Psoas muscle (tissue), 8 donors: Measurements from ENCODE around the gene MAN2A1. TPM values are rescaled to one million over a fixed set of nuclear protein-coding genes. Genes with fewer than 3 reads are reported as not detected.

Experiments used
- ATAC-seq, 4 donors: fragments of 200-7000 bp; cut with Tn5 transposase; one replicate each; pipeline ENCODE4 v1.9.1; 2020; ENCODE audit warnings: moderate library complexity in 3 of 4, mild to moderate bottlenecking in 2 of 4
- DNase-seq, 2 donors: peaks; one replicate each; pipeline ENCODE4 v3.0.0-alpha.2; 2020
- H3K27ac ChIP-seq: fragments of 200-600 bp; one replicate; pipeline ENCODE4 v1.8.0; 2022
- H3K27me3 ChIP-seq, 3 donors: fragments of 200-600 bp in 1 of 3; one replicate each; pipeline versions ENCODE4 v1.6.1 to v1.8.0; 2013 to 2022; ENCODE audit warnings: low read length in 2 of 3, mild to moderate bottlenecking in 2 of 3, moderate library complexity in 1 of 3; ENCODE audit not compliant: insufficient read depth in 3 of 3
- H3K36me3 ChIP-seq, 2 donors: fragments of 200-600 bp in 1 of 2; one replicate each; pipeline versions ENCODE4 v1.6.1 to v1.8.0; 2013 to 2022; ENCODE audit warnings: low read depth in 1 of 2, mild to moderate bottlenecking in 1 of 2, moderate library complexity in 1 of 2; ENCODE audit not compliant: insufficient read depth in 1 of 2
- H3K4me1 ChIP-seq: fragments of 200-600 bp; one replicate; pipeline ENCODE4 v1.8.0; 2022
- H3K4me3 ChIP-seq: fragments of 200-600 bp; one replicate; pipeline ENCODE4 v1.8.0; 2022; ENCODE audit warnings: mild to moderate bottlenecking
- H3K9me3 ChIP-seq: fragments of 200-600 bp; one replicate; pipeline ENCODE4 v1.8.0; 2022
- WGBS, 3 donors: extraction: QIAGEN DNeasy Blood & Tissue Kit; methylation state at CpG; one replicate each; pipeline versions ENCODE4 v1.1.6 to v1.1.7; 2013; 5-methylcytosine and 5-hydroxymethylcytosine counted together
- intact Hi-C, 2 donors: fragments of 100-400 bp; cut with DNase I; formaldehyde crosslinking; loops; one replicate each; pipeline versions ENCODE4 v1.11.0 to v1.14.2; 2022
- long read RNA-seq, 2 donors: library from polyadenylated mRNA; unstranded; transcript quantifications; one replicate each; pipeline ENCODE4 v2.0.0, GENCODE V29; 2021
- polyA plus RNA-seq, 3 donors: library from polyadenylated mRNA; stranded (reverse); fragments of 200-250 nt; gene quantifications; one replicate each; pipeline ENCODE4 v1.2.3, GENCODE V29; 2013
- total RNA-seq, 4 donors: library from RNA; stranded (reverse); fragmentation: NEBNext Ultra II Directional in 2 of 4; extraction: Animal tissue kit (Norgen Biotek cat#: 25700) in 2 of 4; gene quantifications; one replicate each; pipeline versions ENCODE4 v1.2.1 to v1.2.4, GENCODE V29; 2021 to 2023
- TF ChIP-seq, protein P1 (sequence below): fragments of 200-600 bp; IDR thresholded peaks from one replicate; pipeline ENCODE4 v1.8.0; 2022; ENCODE audit warnings: antibody characterized with exemption
- donor health status: healthy with polysubstance abuse.
- donor health status: DM: no; HTN: no; CAD: no; lungs with moderate emphysema.
- donor health status: Bipolar disorder and iron deficiency.
- donor health status: healthy.
- donor health status: DM: yes; HTN: yes; CAD: no.
- donor health status: DM: no; HTN: no; CAD: no.
- donor health status: DM: no; HTN: no; CAD: no.
- donor health status: DM: yes; HTN: yes; CAD: no.

Gene MAN2A1
- total RNA-seq (10 to 100 TPM; 12.8 to 18.3 (median 15.7) TPM), polyA plus RNA-seq (10 to 100 TPM in 1 of 3 donors, 1 to 10 TPM in 2; 4.2 to 10.3 (median 7.1) TPM)
- long read RNA-seq, donor 1, full-length matches to known transcripts = 4 of 9 reads
- long read RNA-seq, donor 1, partial matches to known transcripts = 2 of 9 reads
- long read RNA-seq, donor 1, other reads (novel, unspliced or antisense) = 3 of 9 reads
- long read RNA-seq, donor 2, full-length matches to known transcripts = 6 of 10 reads
- long read RNA-seq, donor 2, partial matches to known transcripts = 2 of 10 reads
- long read RNA-seq, donor 2, other reads (novel, unspliced or antisense) = 2 of 10 reads

DNA sequence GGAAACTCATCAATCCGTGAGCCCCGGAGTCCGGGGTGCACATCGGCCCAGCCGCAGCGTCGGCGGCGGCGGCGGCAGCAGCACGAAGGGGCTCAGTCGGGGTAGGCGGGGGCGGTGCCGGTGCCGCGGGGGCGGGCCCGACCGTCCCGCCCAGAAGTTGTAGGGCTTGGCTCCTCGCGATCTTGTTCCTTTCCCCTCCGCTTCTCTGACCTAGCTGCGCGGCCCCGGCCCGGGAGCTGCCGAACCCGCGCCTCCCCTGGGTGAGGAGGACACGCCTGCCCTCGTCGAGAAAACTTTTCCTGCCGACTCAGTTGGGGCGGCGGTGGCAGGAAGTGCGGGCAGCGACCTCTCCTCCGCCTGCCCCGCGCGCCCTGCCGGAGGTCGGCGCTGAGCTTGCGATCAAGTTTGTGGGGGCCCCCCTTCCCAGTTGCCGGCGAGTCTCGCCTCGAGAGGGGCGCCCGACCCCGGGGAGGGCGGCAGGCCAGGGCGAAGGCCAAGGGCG lies at the start of gene MAN2A1:
Gene MAN2A1, plus strand, starts transcription at position 188 of the 502 bp plus-strand sequence. CDS start 491 bp downstream, outside the sequence.
- intact Hi-C loops = loop anchor here (5.0 to 10.0 kb wide), 4 partner anchors 65 to 155 kb away; no protein-coding TSS in a partner anchor
- no peaks in the 10 kb centered on the region for H3K36me3 ChIP-seq
- H3K27ac ChIP-seq = peak within 1 kb of the TSS; percentile 95
- no peaks in the 10 kb centered on the region for H3K27me3 ChIP-seq
- DNase-seq = peak; percentile 81 to 86
- H3K4me1 ChIP-seq = peaks cover 34% of the 10 kb centered on the region
- ATAC-seq = peak; percentile 60 to 73 (median 67)
- WGBS, 3 donors = 0% methylated on average over 46 to 58 of the region's 58 CpGs
- peak within 1 kb of the TSS; percentile 96 for H3K4me3 ChIP-seq
- TF ChIP-seq, protein P1, sequence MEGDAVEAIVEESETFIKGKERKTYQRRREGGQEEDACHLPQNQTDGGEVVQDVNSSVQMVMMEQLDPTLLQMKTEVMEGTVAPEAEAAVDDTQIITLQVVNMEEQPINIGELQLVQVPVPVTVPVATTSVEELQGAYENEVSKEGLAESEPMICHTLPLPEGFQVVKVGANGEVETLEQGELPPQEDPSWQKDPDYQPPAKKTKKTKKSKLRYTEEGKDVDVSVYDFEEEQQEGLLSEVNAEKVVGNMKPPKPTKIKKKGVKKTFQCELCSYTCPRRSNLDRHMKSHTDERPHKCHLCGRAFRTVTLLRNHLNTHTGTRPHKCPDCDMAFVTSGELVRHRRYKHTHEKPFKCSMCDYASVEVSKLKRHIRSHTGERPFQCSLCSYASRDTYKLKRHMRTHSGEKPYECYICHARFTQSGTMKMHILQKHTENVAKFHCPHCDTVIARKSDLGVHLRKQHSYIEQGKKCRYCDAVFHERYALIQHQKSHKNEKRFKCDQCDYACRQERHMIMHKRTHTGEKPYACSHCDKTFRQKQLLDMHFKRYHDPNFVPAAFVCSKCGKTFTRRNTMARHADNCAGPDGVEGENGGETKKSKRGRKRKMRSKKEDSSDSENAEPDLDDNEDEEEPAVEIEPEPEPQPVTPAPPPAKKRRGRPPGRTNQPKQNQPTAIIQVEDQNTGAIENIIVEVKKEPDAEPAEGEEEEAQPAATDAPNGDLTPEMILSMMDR = no peak
- H3K9me3 ChIP-seq = no peaks in the 10 kb centered on the region

DNA sequence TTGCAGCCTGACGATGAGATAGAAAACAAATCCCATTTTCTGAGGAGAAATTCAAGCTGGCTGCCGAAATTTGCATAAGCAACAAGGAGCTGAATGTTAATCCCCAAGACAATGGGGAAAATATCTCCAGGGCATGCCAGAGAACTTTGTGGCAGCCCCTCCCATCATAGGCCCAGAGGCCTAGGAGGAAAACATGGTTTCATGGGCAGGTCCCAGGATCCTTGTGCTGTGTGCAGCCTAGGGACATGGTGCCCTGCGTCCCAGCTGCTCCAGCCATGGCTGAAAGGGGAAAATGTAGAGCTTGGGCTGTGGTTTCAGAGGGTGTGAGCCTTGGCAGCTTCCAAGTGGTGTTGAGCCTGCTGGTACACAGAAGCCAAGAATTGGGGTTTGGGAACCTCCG lies 48.8 kb upstream of the MAN2A1 start:
- Histone ChIP-seq H3K36me3 (no peaks in the 10 kb centered on the region), H3K9me3 (no peaks in the 10 kb centered on the region), H3K27ac (no peak overlapping the region), H3K4me1 (no peaks in the 10 kb centered on the region), H3K4me3 (no peak overlapping the region), H3K27me3 (no peaks in the 10 kb centered on the region)
- DNase-seq (no peak), ATAC-seq (no peak)
- TF ChIP-seq, protein P1 = no peak
- 94 to 95% (median 94%) methylated on average over 4 of the region's 4 CpGs for WGBS, 3 donors
- intact Hi-C loops = no loop called here

GRCh38 chr5:109643791-109644350 lies 45.9 kb upstream of the MAN2A1 start:
- TF ChIP-seq, protein P1 = no peak
- ATAC-seq = no peak

DNA sequence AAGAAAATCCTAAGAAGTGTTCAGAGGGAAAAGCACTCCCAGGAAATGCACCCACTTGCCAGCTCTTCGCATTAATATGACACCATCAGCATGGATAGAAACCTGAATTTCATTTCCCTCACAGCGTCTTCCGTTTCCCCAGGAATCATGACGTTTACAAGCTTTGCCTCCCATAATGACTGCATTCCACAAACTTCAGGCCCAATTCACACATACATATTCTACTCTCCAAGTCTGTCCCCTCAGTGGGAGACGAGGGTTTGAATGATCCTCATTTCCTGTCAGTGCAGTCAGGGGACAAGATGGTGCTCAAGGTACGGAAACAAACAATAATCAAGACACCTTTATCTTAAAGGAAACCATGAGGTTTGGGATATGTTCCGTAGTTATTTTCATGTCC lies 44.9 kb upstream of the MAN2A1 start:
- 73 to 80% (median 79%) methylated on average over 7 of the region's 7 CpGs for WGBS, 3 donors
- no peak overlapping the region for H3K4me3 ChIP-seq
- no peaks in the 10 kb centered on the region for H3K36me3 ChIP-seq
- H3K27me3 ChIP-seq = no peaks in the 10 kb centered on the region
- intact Hi-C loops = no loop called here
- H3K9me3 ChIP-seq = no peaks in the 10 kb centered on the region
- DNase-seq (no peak), ATAC-seq (no peak)
- no peak overlapping the region for H3K27ac ChIP-seq
- peaks cover 3% of the 10 kb centered on the region for H3K4me1 ChIP-seq
- TF ChIP-seq, protein P1 = no peak

More at GRCh38 chr5:109643791-109644350, 45.9 kb upstream of the MAN2A1 start:
- 88 to 94% (median 93%) methylated on average over 4 of the region's 4 CpGs for WGBS, 3 donors
- no peak for DNase-seq
- intact Hi-C loops = no loop called here
- Histone ChIP-seq H3K4me1 (no peaks in the 10 kb centered on the region), H3K27me3 (no peaks in the 10 kb centered on the region), H3K9me3 (no peaks in the 10 kb centered on the region), H3K4me3 (no peak overlapping the region), H3K27ac (no peak overlapping the region), H3K36me3 (no peaks in the 10 kb centered on the region)
